ENCODE data around the gene APOBEC3C. TPM values are rescaled to one million over a fixed set of nuclear protein-coding genes. Genes with fewer than 3 reads are reported as not detected.
"Not testable (repeated sequence)": the region's sequence is repeated elsewhere in the genome, so short reads cannot be mapped to it uniquely, and the experiment has no call there.

Gene APOBEC3C
- total and polyA plus RNA-seq, 2 experiments from 2014 or later: 6.6 to 104 TPM

GRCh38 chr22:39010946-39011345 is 3.1 kb upstream of the APOBEC3C start:
- H3K27me3 ChIP-seq (replicated peaks; ENCODE audit: insufficient read depth): no peaks in the 10 kb centered on the region
- no peaks in the 10 kb centered on the region for H3K9me2 ChIP-seq (ENCODE audit: insufficient read depth)
- in situ Hi-C loops (cut with MboI): loop anchor here (10.0 to 25.0 kb wide), 2 partner anchors 114 to 301 kb away; partner anchors contain the start of gene RPL3
- H3K4me1 ChIP-seq (ENCODE audit: insufficient read depth): no peaks in the 10 kb centered on the region
- no peak for TF ChIP-seq EZH2 (IDR thresholded peaks at IDR 0.05; ENCODE audit: insufficient read depth, poor library complexity, severe bottlenecking)
- no peak for TF ChIP-seq EZH2phosphoT487 (IDR thresholded peaks at IDR 0.05; ENCODE audit: insufficient read depth, low read depth)
- no peaks in the 10 kb centered on the region for H4K20me1 ChIP-seq (ENCODE audit: insufficient read depth)
- no peak overlapping the region for H3K27ac ChIP-seq
- no peak overlapping the region for H3K4me2 ChIP-seq (ENCODE audit: unreplicated experiment)
- peaks cover 13% of the 10 kb centered on the region for H3K79me2 ChIP-seq (ENCODE audit: insufficient read depth)
- no peak overlapping the region for H2AFZ ChIP-seq
- no peak for DNase-seq
- H3K4me3 ChIP-seq: no peak overlapping the region
- WGBS, 2 experiments (ENCODE audit: low coverage in 1 of 2, low lambda C conversion rate in 2 of 2, missing lambda C conversion rate in 2 of 2): 79 to 83% methylated on average over 15 of the region's 15 CpGs
- H3K9me3 ChIP-seq (ENCODE audit: low read depth): no peaks in the 10 kb centered on the region
- H3F3A ChIP-seq (ENCODE audit: insufficient read depth): 0 out of 2 replicates have a peak, but pooled peaks cover 4% of the 10 kb centered on the region
- H3K9ac ChIP-seq: no peak overlapping the region
- no peaks in the 10 kb centered on the region for H3K36me3 ChIP-seq (ENCODE audit: low read depth)

GRCh38 chr22:39012533-39013511 is 1.2 kb upstream of the APOBEC3C start:
- in situ Hi-C loops (cut with MboI): loop anchor here (10.0 to 25.0 kb wide), 2 partner anchors 112 to 299 kb away; partner anchors contain the start of gene RPL3
- H3K9me2 ChIP-seq (ENCODE audit: insufficient read depth): no peaks in the 10 kb centered on the region
- no peaks in the 10 kb centered on the region for H3K27me3 ChIP-seq (replicated peaks; ENCODE audit: insufficient read depth)
- no peak overlapping the region for H2AFZ ChIP-seq
- no peak overlapping the region for H3K4me2 ChIP-seq (ENCODE audit: unreplicated experiment)
- no peak overlapping the region for H3K9ac ChIP-seq
- no peak overlapping the region for H3K4me3 ChIP-seq
- TF ChIP-seq EZH2phosphoT487 (IDR thresholded peaks at IDR 0.05; ENCODE audit: insufficient read depth, low read depth) (no peak), EZH2 (IDR thresholded peaks at IDR 0.05; ENCODE audit: insufficient read depth, poor library complexity, severe bottlenecking) (no peak)
- H3K79me2 ChIP-seq (ENCODE audit: insufficient read depth): peaks cover 23% of the 10 kb centered on the region
- H3K36me3 ChIP-seq (ENCODE audit: low read depth): no peaks in the 10 kb centered on the region
- no peak for DNase-seq
- H4K20me1 ChIP-seq (ENCODE audit: insufficient read depth): no peaks in the 10 kb centered on the region
- WGBS, 2 experiments (ENCODE audit: low coverage in 1 of 2, low lambda C conversion rate in 2 of 2, missing lambda C conversion rate in 2 of 2): 78 to 81% methylated on average over 27 to 29 of the region's 29 CpGs
- H3K27ac ChIP-seq: no peak overlapping the region
- no peaks in the 10 kb centered on the region for H3K4me1 ChIP-seq (ENCODE audit: insufficient read depth)
- no peaks in the 10 kb centered on the region for H3K9me3 ChIP-seq (ENCODE audit: low read depth)
- no peaks in the 10 kb centered on the region for H3F3A ChIP-seq (ENCODE audit: insufficient read depth)

DNA sequence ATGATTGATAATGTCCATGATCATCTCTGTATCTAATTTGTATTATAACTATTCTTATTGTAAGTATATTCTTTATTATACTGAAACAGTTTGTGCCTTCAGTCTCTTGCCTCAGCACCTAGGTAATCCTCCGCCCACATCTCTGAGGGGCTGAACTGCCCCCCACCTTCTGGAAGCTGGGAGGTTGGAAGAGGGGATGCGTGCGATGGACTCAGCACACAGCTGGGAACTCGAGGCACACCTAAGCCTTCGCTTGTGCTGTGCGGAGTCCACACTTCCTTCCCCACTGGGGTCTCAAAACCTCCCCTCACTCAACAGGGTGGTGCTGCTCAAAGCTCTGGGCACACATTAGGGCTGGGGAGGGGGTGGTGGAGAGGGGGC is 506 bp upstream of the APOBEC3C start:
- Histone ChIP-seq H3K4me2 (ENCODE audit: unreplicated experiment) (peak overlapping the region; percentile 97), H3K9ac (peak overlapping the region; percentile 83)
- 75 to 80% methylated on average over 6 of the region's 6 CpGs for WGBS, 2 experiments (ENCODE audit: low coverage in 1 of 2, low lambda C conversion rate in 2 of 2, missing lambda C conversion rate in 2 of 2)

GRCh38 chr22:39014723-39015121 is 665 bp downstream of the APOBEC3C start:
- not testable (repeated sequence) for H3K9me2 ChIP-seq (ENCODE audit: insufficient read depth); H3K27me3 ChIP-seq (replicated peaks; ENCODE audit: insufficient read depth); H4K20me1 ChIP-seq (ENCODE audit: insufficient read depth); H3K36me3 ChIP-seq (ENCODE audit: low read depth); H3K4me1 ChIP-seq (ENCODE audit: insufficient read depth); H3F3A ChIP-seq (ENCODE audit: insufficient read depth); H3K9me3 ChIP-seq (ENCODE audit: low read depth)
- H3K27ac ChIP-seq: peak overlapping the region; percentile 57
- peak overlapping the region; percentile 83 for H3K9ac ChIP-seq
- peak overlapping the region; percentile 83 for H3K4me3 ChIP-seq
- H2AFZ ChIP-seq: peak overlapping the region; percentile 80
- peak overlapping the region; percentile 97 for H3K4me2 ChIP-seq (ENCODE audit: unreplicated experiment)
- WGBS, 2 experiments (ENCODE audit: low coverage in 1 of 2, low lambda C conversion rate in 2 of 2, missing lambda C conversion rate in 2 of 2): 31 to 33% methylated on average over 6 of the region's 6 CpGs
- H3K79me2 ChIP-seq (ENCODE audit: insufficient read depth): peaks cover 23% of the 10 kb centered on the region
- in situ Hi-C loops (cut with MboI): loop anchor here (10.0 to 25.0 kb wide), 2 partner anchors 110 to 298 kb away; partner anchors contain the start of gene RPL3
- peak; percentile 41 for DNase-seq

More for the DNA sequence above, 506 bp upstream of the APOBEC3C start:
- not testable (repeated sequence) for H3K36me3 ChIP-seq (ENCODE audit: low read depth); H3K27ac ChIP-seq; DNase-seq; H4K20me1 ChIP-seq (ENCODE audit: insufficient read depth); H3F3A ChIP-seq (ENCODE audit: insufficient read depth); H3K9me3 ChIP-seq (ENCODE audit: low read depth); H3K9me2 ChIP-seq (ENCODE audit: insufficient read depth); H3K4me1 ChIP-seq (ENCODE audit: insufficient read depth); H3K27me3 ChIP-seq (replicated peaks; ENCODE audit: insufficient read depth)
- peak overlapping the region; percentile 83 for H3K4me3 ChIP-seq
- H2AFZ ChIP-seq: peak overlapping the region; percentile 80
- in situ Hi-C loops (cut with MboI): loop anchor here (10.0 to 25.0 kb wide), 2 partner anchors 111 to 299 kb away; partner anchors contain the start of gene RPL3
- peaks cover 23% of the 10 kb centered on the region for H3K79me2 ChIP-seq (ENCODE audit: insufficient read depth)
